HEK293 (cell line): ENCODE results near the gene SHISAL1.

Experiments
- CTCF ChIA-PET: fragments of 350-600 bp; formaldehyde crosslinking; extraction: SDS; loops from one replicate; lab custom pipeline; 2021; ENCODE audit warnings: antibody characterized with exemption; lab: Yijun Ruan, JAX
- POLR2A ChIA-PET: fragments of 300-600 bp; formaldehyde crosslinking; extraction: SDS; loops from one replicate; lab custom pipeline; 2020; ENCODE audit warnings: antibody characterized with exemption, inconsistent platforms; lab: Yijun Ruan, JAX
- H3K27ac ChIP-seq: fragments of 200-500 bp; sonication (Bioruptor generic); 2 replicates; pipeline ENCODE4 v1.5.1; 2014; ENCODE audit warnings: low read depth, low read length, control low read depth, inconsistent platforms; ENCODE audit errors: extremely low read depth
- H3K36me3 ChIP-seq, 2 experiments: fragments of 200-500 bp in 1 of 2; sonication (Bioruptor generic) in 1 of 2; 1 replicate in 1 of 2; 2 replicates in 1 of 2; pipeline ENCODE4 v1.5.1; 2014 to 2017; ENCODE audit warnings: inconsistent platforms in 2 of 2, low read length in 2 of 2; ENCODE audit not compliant: control insufficient read depth in 2 of 2, insufficient read depth in 1 of 2
- H3K4me1 ChIP-seq: fragments of 200-500 bp; sonication (Bioruptor generic); 2 replicates; pipeline ENCODE4 v1.5.1; 2014; ENCODE audit warnings: mild to moderate bottlenecking, low read length, inconsistent platforms; ENCODE audit not compliant: control insufficient read depth, insufficient read depth
- H3K4me3 ChIP-seq: 2 replicates; pipeline ENCODE4 v1.5.1; 2011; ENCODE audit warnings: low read depth, mild to moderate bottlenecking, control low read depth, low read length, moderate library complexity
- H3K9me3 ChIP-seq: fragments of 200-500 bp; sonication (Bioruptor generic); 2 replicates; pipeline ENCODE4 v1.5.1; 2014; ENCODE audit warnings: low read depth, low read length, inconsistent platforms; ENCODE audit not compliant: control insufficient read depth, insufficient read depth
- EGR2 ChIP-seq: fragments of 450-650 bp; formaldehyde crosslinking; IDR thresholded peaks from 2 replicates; pipeline ENCODE4 v1.5.1; 2016; ENCODE audit warnings: low read depth, missing biosample characterization, missing genetic modification characterization
- ELK4 ChIP-seq: IDR thresholded peaks from 2 replicates; pipeline ENCODE4 v1.6.1; 2011; ENCODE audit warnings: mild to moderate bottlenecking, low read depth, low read length, borderline replicate concordance
- GLI4 ChIP-seq: fragments of 450-650 bp; formaldehyde crosslinking; IDR thresholded peaks from 2 replicates; pipeline ENCODE4 v1.5.1; 2016; ENCODE audit warnings: missing biosample characterization, missing genetic modification characterization
- KLF8 ChIP-seq: fragments of 450-650 bp; formaldehyde crosslinking; IDR thresholded peaks from 2 replicates; pipeline ENCODE4 v1.5.1; 2016; ENCODE audit warnings: missing biosample characterization, missing genetic modification characterization
- MEIS1 ChIP-seq: sonication (generic); formaldehyde crosslinking; IDR thresholded peaks from 2 replicates; pipeline ENCODE4 v1.8.1; 2022; ENCODE audit warnings: missing genetic modification reagents, mild to moderate bottlenecking, borderline replicate concordance
- PATZ1 ChIP-seq: fragments of 450-650 bp; formaldehyde crosslinking; IDR thresholded peaks from 2 replicates; pipeline ENCODE4 v1.5.1; 2016; ENCODE audit warnings: missing biosample characterization, missing genetic modification characterization
- RBAK ChIP-seq: fragments of 450-650 bp; formaldehyde crosslinking; IDR thresholded peaks from 2 replicates; pipeline ENCODE4 v1.5.1; 2016; ENCODE audit warnings: missing biosample characterization, missing genetic modification characterization
- SCRT2 ChIP-seq: fragments of 450-650 bp; formaldehyde crosslinking; IDR thresholded peaks from 2 replicates; pipeline ENCODE4 v1.5.1; 2016; ENCODE audit warnings: missing biosample characterization, missing genetic modification characterization
- SP7 ChIP-seq: fragments of 450-650 bp; formaldehyde crosslinking; IDR thresholded peaks from 2 replicates; pipeline ENCODE4 v1.5.1; 2016; ENCODE audit warnings: missing biosample characterization, missing genetic modification characterization
- ZBTB17 ChIP-seq: fragments of 450-650 bp; formaldehyde crosslinking; IDR thresholded peaks from 2 replicates; pipeline ENCODE4 v1.5.1; 2016; ENCODE audit warnings: missing biosample characterization, missing genetic modification characterization
- ZBTB21 ChIP-seq: fragments of 450-650 bp; formaldehyde crosslinking; IDR thresholded peaks from 2 replicates; pipeline ENCODE4 v1.5.1; 2017; ENCODE audit warnings: missing biosample characterization, missing genetic modification characterization
- ZBTB44 ChIP-seq: fragments of 450-650 bp; IDR thresholded peaks from 2 replicates; pipeline ENCODE4 v1.5.1; 2018; ENCODE audit warnings: missing biosample characterization, mild to moderate bottlenecking, missing genetic modification characterization
- ZBTB48 ChIP-seq: fragments of 450-650 bp; formaldehyde crosslinking; IDR thresholded peaks from 2 replicates; pipeline ENCODE4 v1.5.1; 2016; ENCODE audit warnings: missing biosample characterization, missing genetic modification characterization
- ZFHX2 ChIP-seq: fragments of 450-650 bp; formaldehyde crosslinking; conservative IDR thresholded peaks from 2 replicates; pipeline ENCODE4 v1.5.1; 2016; ENCODE audit warnings: missing biosample characterization, missing genetic modification characterization
- ZIC2 ChIP-seq: fragments of 450-650 bp; formaldehyde crosslinking; IDR thresholded peaks from 2 replicates; pipeline ENCODE4 v1.5.1; 2016; ENCODE audit warnings: missing biosample characterization, missing genetic modification characterization
- ZNF132 ChIP-seq: fragments of 450-650 bp; formaldehyde crosslinking; IDR thresholded peaks from 2 replicates; pipeline ENCODE4 v1.5.1; 2017; ENCODE audit warnings: missing biosample characterization, missing genetic modification characterization, borderline replicate concordance
- ZNF274 ChIP-seq, 2 experiments: fragments of 200-500 bp in 1 of 2; fragments of 450-650 bp in 1 of 2; sonication (Bioruptor generic) in 1 of 2; formaldehyde crosslinking in 1 of 2; IDR thresholded peaks; 2 replicates each; pipeline versions ENCODE4 v1.5.1 to v1.6.1; 2014 to 2016; ENCODE audit warnings: borderline replicate concordance in 1 of 2, inconsistent platforms in 1 of 2, low read length in 1 of 2, missing biosample characterization in 1 of 2, missing genetic modification characterization in 1 of 2
- ZNF280D ChIP-seq: fragments of 450-650 bp; formaldehyde crosslinking; IDR thresholded peaks from 2 replicates; pipeline ENCODE4 v1.5.1; 2016; ENCODE audit warnings: missing biosample characterization, missing genetic modification characterization
- ZNF324 ChIP-seq: fragments of 450-650 bp; formaldehyde crosslinking; IDR thresholded peaks from 2 replicates; pipeline ENCODE4 v1.5.1; 2016; ENCODE audit warnings: missing biosample characterization, missing genetic modification characterization
- ZNF341 ChIP-seq: fragments of 450-650 bp; formaldehyde crosslinking; IDR thresholded peaks from 2 replicates; pipeline ENCODE4; 2016; ENCODE audit warnings: low read depth, missing biosample characterization, missing genetic modification characterization
- ZNF354C ChIP-seq: fragments of 450-650 bp; formaldehyde crosslinking; IDR thresholded peaks from 2 replicates; pipeline ENCODE4 v1.5.1; 2016; ENCODE audit warnings: missing biosample characterization, missing genetic modification characterization, low read depth, borderline replicate concordance
- ZNF366 ChIP-seq: fragments of 450-650 bp; formaldehyde crosslinking; conservative IDR thresholded peaks from 2 replicates; pipeline ENCODE4 v1.5.1; 2016; ENCODE audit warnings: missing biosample characterization, missing genetic modification characterization
- ZNF423 ChIP-seq: fragments of 450-650 bp; formaldehyde crosslinking; IDR thresholded peaks from 2 replicates; pipeline ENCODE4 v1.5.1; 2016; ENCODE audit warnings: missing biosample characterization, missing genetic modification characterization
- ZNF501 ChIP-seq: fragments of 450-650 bp; formaldehyde crosslinking; IDR thresholded peaks from 2 replicates; pipeline ENCODE4 v1.5.1; 2016; ENCODE audit warnings: missing biosample characterization, missing genetic modification characterization
- ZNF596 ChIP-seq: fragments of 450-650 bp; IDR thresholded peaks from 2 replicates; pipeline ENCODE4 v1.5.0; 2018; ENCODE audit warnings: missing biosample characterization, mild to moderate bottlenecking, missing genetic modification characterization, moderate library complexity
- ZNF776 ChIP-seq: fragments of 450-650 bp; formaldehyde crosslinking; IDR thresholded peaks from 2 replicates; pipeline ENCODE4 v1.5.0; 2017; ENCODE audit warnings: missing biosample characterization, missing genetic modification characterization, borderline replicate concordance
- ZNF830 ChIP-seq: fragments of 450-650 bp; IDR thresholded peaks from 2 replicates; pipeline ENCODE4 v1.5.0; 2018; ENCODE audit warnings: missing biosample characterization, missing genetic modification characterization, low read depth, mild to moderate bottlenecking, moderate library complexity
- ZNF837 ChIP-seq: fragments of 450-650 bp; formaldehyde crosslinking; IDR thresholded peaks from 2 replicates; pipeline ENCODE4 v1.5.1; 2016; ENCODE audit warnings: missing biosample characterization, missing genetic modification characterization

Gene SHISAL1

GRCh38 chr22:44309137-44309536 is 3.6 kb downstream of the SHISAL1 start:
- ChIA-PET POLR2A (no interaction called here), CTCF (no interaction called here)
- no peaks in the 10 kb centered on the region for H3K36me3 ChIP-seq
- TF ChIP-seq ZBTB44 (tag by site-specific recombination) (no peak), ZNF280D (tag by site-specific recombination) (no peak), EGR2 (tag by site-specific recombination) (peak; percentile 60), PATZ1 (tag by site-specific recombination) (0 out of 2 replicates have a peak, but pooled peaks have one; percentile 28), KLF8 (tag by site-specific recombination) (no peak), ZNF501 (tag by site-specific recombination) (no peak), ZNF423 (no peak), ZNF837 (tag by site-specific recombination) (no peak), ZNF132 (tag by site-specific recombination) (no peak), ZFHX2 (tag by site-specific recombination) (peak; percentile 68), ZNF830 (no peak), ZIC2 (tag by site-specific recombination) (peak; percentile 45), SCRT2 (peak; percentile 60), ZNF596 (tag by site-specific recombination) (no peak), ZNF324 (tag by site-specific recombination) (no peak), ELK4 (no peak), SP7 (tag by site-specific recombination) (peak; percentile 57; the same call in 1 of the 2 replicates), GLI4 (no peak), ZBTB48 (tag by site-specific recombination) (peak; percentile 28; the same call in 1 of the 2 replicates), ZBTB21 (tag by site-specific recombination) (0 out of 2 replicates have a peak, but pooled peaks have one; percentile 11), ZNF776 (tag by site-specific recombination) (no peak), MEIS1 (CRISPR knock-in tag) (no peak), ZBTB17 (no peak), ZNF366 (tag by site-specific recombination) (no peak), ZNF274 (IDR thresholded peaks at IDR 0.05; ENCODE audit: low read length) (no peak), ZNF274 (tag by site-specific recombination; IDR thresholded peaks at IDR 0.05; ENCODE audit: borderline replicate concordance) (no peak), ZNF354C (tag by site-specific recombination) (no peak), ZNF341 (tag by site-specific recombination) (no peak), RBAK (tag by site-specific recombination) (no peak)
- TF ChIP-seq, all 188 proteins: peak for 8
- H3K9me3 ChIP-seq: no peaks in the 10 kb centered on the region
- no peaks in the 10 kb centered on the region; the same call in 1 of the 2 replicates for H3K4me1 ChIP-seq
- H3K27ac ChIP-seq: no peak overlapping the region
- no peak overlapping the region for H3K4me3 ChIP-seq
